ENCODE data around the gene SNRNP70.
"Not testable (repeated sequence)": the region's sequence is repeated elsewhere in the genome, so short reads cannot be mapped to it uniquely, and the experiment has no call there.

SNRNP70 gene

GRCh38 chr19:49135686-49136085 lies 50.4 kb downstream of the SNRNP70 start:
- no peak for DNase-seq (ENCODE audit: low read depth, low spot score)
- in situ Hi-C loops (cut with HindIII; ENCODE audit: low sequenced_read_pairs), result no loop called here
- no peak overlapping the region for H3K4me3 ChIP-seq (ENCODE audit: low read depth, low read length)
- TF ChIP-seq, protein P1, sequence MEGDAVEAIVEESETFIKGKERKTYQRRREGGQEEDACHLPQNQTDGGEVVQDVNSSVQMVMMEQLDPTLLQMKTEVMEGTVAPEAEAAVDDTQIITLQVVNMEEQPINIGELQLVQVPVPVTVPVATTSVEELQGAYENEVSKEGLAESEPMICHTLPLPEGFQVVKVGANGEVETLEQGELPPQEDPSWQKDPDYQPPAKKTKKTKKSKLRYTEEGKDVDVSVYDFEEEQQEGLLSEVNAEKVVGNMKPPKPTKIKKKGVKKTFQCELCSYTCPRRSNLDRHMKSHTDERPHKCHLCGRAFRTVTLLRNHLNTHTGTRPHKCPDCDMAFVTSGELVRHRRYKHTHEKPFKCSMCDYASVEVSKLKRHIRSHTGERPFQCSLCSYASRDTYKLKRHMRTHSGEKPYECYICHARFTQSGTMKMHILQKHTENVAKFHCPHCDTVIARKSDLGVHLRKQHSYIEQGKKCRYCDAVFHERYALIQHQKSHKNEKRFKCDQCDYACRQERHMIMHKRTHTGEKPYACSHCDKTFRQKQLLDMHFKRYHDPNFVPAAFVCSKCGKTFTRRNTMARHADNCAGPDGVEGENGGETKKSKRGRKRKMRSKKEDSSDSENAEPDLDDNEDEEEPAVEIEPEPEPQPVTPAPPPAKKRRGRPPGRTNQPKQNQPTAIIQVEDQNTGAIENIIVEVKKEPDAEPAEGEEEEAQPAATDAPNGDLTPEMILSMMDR (IDR thresholded peaks at IDR 0.05; ENCODE audit: low read depth, low read length), result no peak

DNA sequence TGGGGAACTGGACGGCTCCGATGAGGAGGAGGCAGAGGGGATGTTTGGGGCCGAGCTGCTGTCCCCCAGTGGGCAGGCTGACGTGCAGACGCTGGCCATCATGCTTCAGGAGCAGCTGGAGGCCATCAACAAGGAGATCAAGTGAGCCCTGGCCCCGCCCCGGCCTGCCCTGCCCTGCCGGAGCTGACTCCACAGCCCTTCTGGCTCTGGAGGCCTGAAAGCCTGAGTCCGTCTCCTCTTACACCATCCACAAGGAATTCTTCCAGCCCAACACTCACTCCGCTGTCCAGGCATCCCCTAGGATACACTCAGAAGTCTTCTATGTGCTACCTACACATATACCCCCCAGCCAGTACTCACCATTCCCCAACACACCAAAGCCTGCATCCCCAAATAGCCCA lies 51.5 kb downstream of the SNRNP70 start:
- in situ Hi-C loops (cut with HindIII; ENCODE audit: low sequenced_read_pairs), result no loop called here
- no peak overlapping the region for H3K4me3 ChIP-seq (ENCODE audit: low read depth, low read length)
- TF ChIP-seq, protein P1 (IDR thresholded peaks at IDR 0.05; ENCODE audit: low read depth, low read length), result no peak
- no peak for DNase-seq (ENCODE audit: low read depth, low spot score)

DNA sequence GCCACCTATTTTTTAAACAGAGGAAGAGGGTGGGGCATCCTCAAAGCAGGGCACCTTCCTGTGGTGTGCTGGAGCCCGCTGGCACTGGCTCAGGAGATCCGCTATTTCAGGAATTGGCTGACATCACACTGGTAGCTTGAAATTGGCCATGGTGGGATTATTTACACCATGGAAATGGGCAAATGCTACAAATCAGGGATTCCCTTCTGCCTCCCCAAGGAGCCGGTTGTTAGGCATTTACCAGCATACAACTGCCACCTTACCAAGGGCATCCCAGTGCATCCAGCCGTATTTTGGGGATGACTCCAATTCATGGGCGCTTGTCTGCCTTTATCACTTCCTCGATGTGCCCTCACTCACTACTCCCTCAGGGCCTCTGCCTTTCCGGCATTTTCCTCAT lies 55.7 kb downstream of the SNRNP70 start:
- in situ Hi-C loops (cut with HindIII; ENCODE audit: low sequenced_read_pairs), result no loop called here
- TF ChIP-seq, protein P1 (IDR thresholded peaks at IDR 0.05; ENCODE audit: low read depth, low read length), result no peak
- no peak for DNase-seq (ENCODE audit: low read depth, low spot score)
- H3K4me3 ChIP-seq (ENCODE audit: low read depth, low read length), result no peak overlapping the region

DNA sequence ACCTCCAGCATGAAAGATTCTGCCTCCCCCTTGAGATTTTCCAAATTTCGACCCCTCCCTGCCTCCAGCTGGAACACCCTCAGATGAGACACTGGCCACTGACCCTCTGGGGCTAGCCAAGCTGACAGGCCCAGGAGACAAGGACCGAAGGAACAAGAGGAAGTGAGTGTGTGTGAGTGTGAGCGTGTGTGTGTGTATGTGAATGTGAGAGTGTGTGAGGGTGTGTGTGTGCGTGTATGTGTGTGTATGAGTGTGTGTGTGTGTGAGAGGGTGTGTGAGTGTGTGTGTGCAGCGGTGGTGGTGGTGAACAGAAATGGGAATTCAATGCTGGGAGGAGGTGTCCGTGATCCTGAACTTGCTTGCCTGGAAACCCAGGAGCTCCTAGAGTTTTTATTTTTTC lies 56.1 kb downstream of the SNRNP70 start:
- in situ Hi-C loops (cut with HindIII; ENCODE audit: low sequenced_read_pairs), result no loop called here
- no peak for DNase-seq (ENCODE audit: low read depth, low spot score)
- TF ChIP-seq, protein P1 (IDR thresholded peaks at IDR 0.05; ENCODE audit: low read depth, low read length), result no peak
- H3K4me3 ChIP-seq (ENCODE audit: low read depth, low read length), result no peak overlapping the region

DNA sequence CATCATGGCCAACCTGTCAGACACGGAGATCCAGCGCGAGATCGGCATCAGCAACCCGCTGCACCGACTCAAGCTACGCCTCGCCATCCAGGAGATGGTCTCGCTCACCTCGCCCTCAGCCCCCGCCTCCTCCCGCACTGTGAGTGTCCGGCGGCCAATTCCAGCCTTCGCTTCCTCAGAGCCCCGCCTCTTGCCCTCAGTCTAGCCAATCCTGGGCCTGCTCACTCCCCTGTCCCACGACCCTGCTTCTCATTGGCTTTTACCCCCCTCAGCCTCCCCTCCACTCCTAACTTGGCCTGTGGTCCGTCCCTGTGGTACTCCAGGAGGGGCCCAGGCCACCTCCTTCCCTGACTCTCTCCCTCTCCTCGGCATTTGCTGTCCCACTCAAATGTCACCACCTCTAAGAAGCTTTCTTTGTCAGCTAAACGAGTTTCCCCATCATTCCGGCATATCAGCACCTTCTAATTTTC lies 57.6 kb downstream of the SNRNP70 start:
- in situ Hi-C loops (cut with HindIII; ENCODE audit: low sequenced_read_pairs), result no loop called here
- peak overlapping the region; percentile 71 for H3K4me3 ChIP-seq (ENCODE audit: low read depth, low read length)
- TF ChIP-seq, protein P1 (IDR thresholded peaks at IDR 0.05; ENCODE audit: low read depth, low read length), result no peak
- peak; percentile 90 for DNase-seq (ENCODE audit: low read depth, low spot score)

- H3K4me3 ChIP-seq (ENCODE audit: low read depth, low read length), result peak overlapping the region; percentile 12
- DNase-seq (ENCODE audit: low read depth, low spot score), result peak; percentile 75
- in situ Hi-C loops (cut with HindIII; ENCODE audit: low sequenced_read_pairs), result no loop called here
- TF ChIP-seq, protein P1 (IDR thresholded peaks at IDR 0.05; ENCODE audit: low read depth, low read length), result peak; percentile 90
Observed at GRCh38 chr19:49145573-49146407, 60.5 kb downstream of the SNRNP70 start.

- H3K4me3 ChIP-seq (ENCODE audit: low read depth, low read length); in situ Hi-C loops (cut with HindIII; ENCODE audit: low sequenced_read_pairs); DNase-seq (ENCODE audit: low read depth, low spot score): not testable (repeated sequence)
Observed at GRCh38 chr19:49146408-49146770, 61.1 kb downstream of the SNRNP70 start.

Data from astrocyte of the spinal cord (primary cell).